ENCODE measurements around the gene PECR. TPM values are rescaled to one million over a fixed set of nuclear protein-coding genes. Genes with fewer than 3 reads are reported as not detected.
A peak's percentile ranks its signal among the peaks of the same experiment; 100 is the strongest.

Gene PECR
- total and polyA plus RNA-seq, 2 of the 13 experiments (the other 11 are each of a cell fraction or from before 2014, with no cell fraction given) = 151 to 153 TPM

DNA sequence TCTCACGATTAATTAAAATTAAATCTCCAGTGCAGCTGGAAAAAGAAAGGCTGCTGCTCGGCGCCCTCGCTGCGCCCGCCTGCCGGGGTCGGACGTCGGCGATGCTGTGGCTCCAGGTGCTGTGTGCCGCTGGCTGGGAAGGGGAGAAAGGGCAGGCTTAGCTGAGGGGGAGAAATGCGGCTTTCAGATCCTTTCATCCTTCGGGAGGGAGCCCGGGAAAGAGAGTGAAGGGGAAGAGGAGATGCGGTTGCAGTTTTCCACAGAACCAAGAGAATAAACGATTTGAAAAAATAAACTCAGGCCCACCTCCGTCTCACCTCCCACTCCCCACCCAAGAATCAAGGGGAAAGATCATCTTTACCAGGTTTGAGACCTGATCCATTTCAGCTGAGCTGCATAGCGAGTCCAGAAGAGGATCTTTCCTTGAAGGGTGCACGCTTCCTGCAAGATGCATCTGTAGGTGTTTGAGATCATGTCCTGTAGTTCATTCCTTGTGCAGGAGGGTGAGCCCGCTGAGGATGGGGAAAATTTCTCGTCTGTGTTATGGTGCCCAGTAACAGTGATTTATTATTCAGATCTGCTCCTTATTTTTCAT is 605 bp upstream of the PECR start (continued):
- TF ChIP-seq, protein P1, sequence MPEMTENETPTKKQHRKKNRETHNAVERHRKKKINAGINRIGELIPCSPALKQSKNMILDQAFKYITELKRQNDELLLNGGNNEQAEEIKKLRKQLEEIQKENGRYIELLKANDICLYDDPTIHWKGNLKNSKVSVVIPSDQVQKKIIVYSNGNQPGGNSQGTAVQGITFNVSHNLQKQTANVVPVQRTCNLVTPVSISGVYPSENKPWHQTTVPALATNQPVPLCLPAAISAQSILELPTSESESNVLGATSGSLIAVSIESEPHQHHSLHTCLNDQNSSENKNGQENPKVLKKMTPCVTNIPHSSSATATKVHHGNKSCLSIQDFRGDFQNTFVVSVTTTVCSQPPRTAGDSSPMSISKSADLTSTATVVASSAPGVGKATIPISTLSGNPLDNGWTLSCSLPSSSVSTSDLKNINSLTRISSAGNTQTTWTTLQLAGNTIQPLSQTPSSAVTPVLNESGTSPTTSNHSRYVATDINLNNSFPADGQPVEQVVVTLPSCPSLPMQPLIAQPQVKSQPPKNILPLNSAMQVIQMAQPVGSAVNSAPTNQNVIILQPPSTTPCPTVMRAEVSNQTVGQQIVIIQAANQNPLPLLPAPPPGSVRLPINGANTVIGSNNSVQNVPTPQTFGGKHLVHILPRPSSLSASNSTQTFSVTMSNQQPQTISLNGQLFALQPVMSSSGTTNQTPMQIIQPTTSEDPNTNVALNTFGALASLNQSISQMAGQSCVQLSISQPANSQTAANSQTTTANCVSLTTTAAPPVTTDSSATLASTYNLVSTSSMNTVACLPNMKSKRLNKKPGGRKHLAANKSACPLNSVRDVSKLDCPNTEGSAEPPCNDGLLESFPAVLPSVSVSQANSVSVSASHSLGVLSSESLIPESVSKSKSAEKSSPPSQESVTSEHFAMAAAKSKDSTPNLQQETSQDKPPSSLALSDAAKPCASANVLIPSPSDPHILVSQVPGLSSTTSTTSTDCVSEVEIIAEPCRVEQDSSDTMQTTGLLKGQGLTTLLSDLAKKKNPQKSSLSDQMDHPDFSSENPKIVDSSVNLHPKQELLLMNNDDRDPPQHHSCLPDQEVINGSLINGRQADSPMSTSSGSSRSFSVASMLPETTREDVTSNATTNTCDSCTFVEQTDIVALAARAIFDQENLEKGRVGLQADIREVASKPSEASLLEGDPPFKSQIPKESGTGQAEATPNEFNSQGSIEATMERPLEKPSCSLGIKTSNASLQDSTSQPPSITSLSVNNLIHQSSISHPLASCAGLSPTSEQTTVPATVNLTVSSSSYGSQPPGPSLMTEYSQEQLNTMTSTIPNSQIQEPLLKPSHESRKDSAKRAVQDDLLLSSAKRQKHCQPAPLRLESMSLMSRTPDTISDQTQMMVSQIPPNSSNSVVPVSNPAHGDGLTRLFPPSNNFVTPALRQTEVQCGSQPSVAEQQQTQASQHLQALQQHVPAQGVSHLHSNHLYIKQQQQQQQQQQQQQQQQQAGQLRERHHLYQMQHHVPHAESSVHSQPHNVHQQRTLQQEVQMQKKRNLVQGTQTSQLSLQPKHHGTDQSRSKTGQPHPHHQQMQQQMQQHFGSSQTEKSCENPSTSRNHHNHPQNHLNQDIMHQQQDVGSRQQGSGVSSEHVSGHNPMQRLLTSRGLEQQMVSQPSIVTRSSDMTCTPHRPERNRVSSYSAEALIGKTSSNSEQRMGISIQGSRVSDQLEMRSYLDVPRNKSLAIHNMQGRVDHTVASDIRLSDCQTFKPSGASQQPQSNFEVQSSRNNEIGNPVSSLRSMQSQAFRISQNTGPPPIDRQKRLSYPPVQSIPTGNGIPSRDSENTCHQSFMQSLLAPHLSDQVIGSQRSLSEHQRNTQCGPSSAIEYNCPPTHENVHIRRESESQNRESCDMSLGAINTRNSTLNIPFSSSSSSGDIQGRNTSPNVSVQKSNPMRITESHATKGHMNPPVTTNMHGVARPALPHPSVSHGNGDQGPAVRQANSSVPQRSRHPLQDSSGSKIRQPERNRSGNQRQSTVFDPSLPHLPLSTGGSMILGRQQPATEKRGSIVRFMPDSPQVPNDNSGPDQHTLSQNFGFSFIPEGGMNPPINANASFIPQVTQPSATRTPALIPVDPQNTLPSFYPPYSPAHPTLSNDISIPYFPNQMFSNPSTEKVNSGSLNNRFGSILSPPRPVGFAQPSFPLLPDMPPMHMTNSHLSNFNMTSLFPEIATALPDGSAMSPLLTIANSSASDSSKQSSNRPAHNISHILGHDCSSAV (CRISPR knock-in tag; IDR thresholded peaks at IDR 0.05; ENCODE audit: borderline replicate concordance) = no peak
- TF ChIP-seq ZNF776 (CRISPR knock-in tag; IDR thresholded peaks at IDR 0.05) = no peak
- no peak for TF ChIP-seq ZNF234 (CRISPR knock-in tag; conservative IDR thresholded peaks at IDR 0.05)
- peak; percentile 12; the same call in 1 of the 2 replicates for TF ChIP-seq ZSCAN29 (CRISPR knock-in tag; conservative IDR thresholded peaks at IDR 0.05)
- TF ChIP-seq, protein P2, sequence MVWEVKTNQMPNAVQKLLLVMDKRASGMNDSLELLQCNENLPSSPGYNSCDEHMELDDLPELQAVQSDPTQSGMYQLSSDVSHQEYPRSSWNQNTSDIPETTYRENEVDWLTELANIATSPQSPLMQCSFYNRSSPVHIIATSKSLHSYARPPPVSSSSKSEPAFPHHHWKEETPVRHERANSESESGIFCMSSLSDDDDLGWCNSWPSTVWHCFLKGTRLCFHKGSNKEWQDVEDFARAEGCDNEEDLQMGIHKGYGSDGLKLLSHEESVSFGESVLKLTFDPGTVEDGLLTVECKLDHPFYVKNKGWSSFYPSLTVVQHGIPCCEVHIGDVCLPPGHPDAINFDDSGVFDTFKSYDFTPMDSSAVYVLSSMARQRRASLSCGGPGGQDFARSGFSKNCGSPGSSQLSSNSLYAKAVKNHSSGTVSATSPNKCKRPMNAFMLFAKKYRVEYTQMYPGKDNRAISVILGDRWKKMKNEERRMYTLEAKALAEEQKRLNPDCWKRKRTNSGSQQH (CRISPR knock-in tag; IDR thresholded peaks at IDR 0.05; ENCODE audit: low read depth) = no peak
- TF ChIP-seq ETV5 (CRISPR knock-in tag; IDR thresholded peaks at IDR 0.05; ENCODE audit: borderline replicate concordance) = no peak; the same call in 1 of the 2 replicates
- no peak for TF ChIP-seq KLF9 (CRISPR knock-in tag; IDR thresholded peaks at IDR 0.05; ENCODE audit: low read depth)
- TF ChIP-seq CBX5 (CRISPR knock-in tag; IDR thresholded peaks at IDR 0.05; ENCODE audit: borderline replicate concordance) = no peak; the same call in 1 of the 2 replicates
